Measurements from ENCODE around the gene ABHD12B. TPM values are rescaled to one million over a fixed set of nuclear protein-coding genes. Genes with fewer than 3 reads are reported as not detected.
A peak's percentile ranks its signal among the peaks of the same experiment; 100 is the strongest.
"Not testable (repeated sequence)": the region's sequence is repeated elsewhere in the genome, so short reads cannot be mapped to it uniquely, and the experiment has no call there.

The ABHD12B gene
- total RNA-seq, 1 donor from 2014 or later = not detected

DNA sequence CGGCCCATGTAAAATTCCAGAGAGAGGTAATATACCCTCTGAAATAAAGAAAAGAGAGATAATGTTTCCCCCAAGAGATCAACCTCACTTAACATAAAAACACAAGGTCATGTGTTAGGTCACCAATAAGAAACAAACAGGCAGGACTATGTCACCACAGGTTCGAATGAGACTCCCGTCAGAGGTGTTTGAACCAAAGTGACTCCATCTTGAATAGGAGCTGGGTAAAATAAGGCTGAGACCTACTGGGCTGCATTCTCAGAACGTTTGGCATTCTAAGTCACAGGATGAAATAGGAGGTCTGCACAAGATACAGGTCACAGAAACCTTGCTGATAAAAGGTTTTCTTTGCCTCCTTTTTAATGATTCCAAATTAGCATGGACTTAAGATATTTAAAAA, 65.9 kb downstream of the ABHD12B start:
- no peak for DNase-seq
- no peaks in the 10 kb centered on the region for H3K9me3 ChIP-seq (replicated peaks)
- no peaks in the 10 kb centered on the region for H3K27me3 ChIP-seq (ENCODE audit: low read depth)
- no peak overlapping the region for H3K4me3 ChIP-seq
- TF ChIP-seq, protein P1, sequence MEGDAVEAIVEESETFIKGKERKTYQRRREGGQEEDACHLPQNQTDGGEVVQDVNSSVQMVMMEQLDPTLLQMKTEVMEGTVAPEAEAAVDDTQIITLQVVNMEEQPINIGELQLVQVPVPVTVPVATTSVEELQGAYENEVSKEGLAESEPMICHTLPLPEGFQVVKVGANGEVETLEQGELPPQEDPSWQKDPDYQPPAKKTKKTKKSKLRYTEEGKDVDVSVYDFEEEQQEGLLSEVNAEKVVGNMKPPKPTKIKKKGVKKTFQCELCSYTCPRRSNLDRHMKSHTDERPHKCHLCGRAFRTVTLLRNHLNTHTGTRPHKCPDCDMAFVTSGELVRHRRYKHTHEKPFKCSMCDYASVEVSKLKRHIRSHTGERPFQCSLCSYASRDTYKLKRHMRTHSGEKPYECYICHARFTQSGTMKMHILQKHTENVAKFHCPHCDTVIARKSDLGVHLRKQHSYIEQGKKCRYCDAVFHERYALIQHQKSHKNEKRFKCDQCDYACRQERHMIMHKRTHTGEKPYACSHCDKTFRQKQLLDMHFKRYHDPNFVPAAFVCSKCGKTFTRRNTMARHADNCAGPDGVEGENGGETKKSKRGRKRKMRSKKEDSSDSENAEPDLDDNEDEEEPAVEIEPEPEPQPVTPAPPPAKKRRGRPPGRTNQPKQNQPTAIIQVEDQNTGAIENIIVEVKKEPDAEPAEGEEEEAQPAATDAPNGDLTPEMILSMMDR (IDR thresholded peaks at IDR 0.05; ENCODE audit: borderline replicate concordance) = no peak
- no peak overlapping the region for H3K27ac ChIP-seq (replicated peaks)
- no peaks in the 10 kb centered on the region for H3K36me3 ChIP-seq
- intact Hi-C loops (cut with micrococcal nuclease) = no loop called here
- H3K4me1 ChIP-seq = no peaks in the 10 kb centered on the region

DNA sequence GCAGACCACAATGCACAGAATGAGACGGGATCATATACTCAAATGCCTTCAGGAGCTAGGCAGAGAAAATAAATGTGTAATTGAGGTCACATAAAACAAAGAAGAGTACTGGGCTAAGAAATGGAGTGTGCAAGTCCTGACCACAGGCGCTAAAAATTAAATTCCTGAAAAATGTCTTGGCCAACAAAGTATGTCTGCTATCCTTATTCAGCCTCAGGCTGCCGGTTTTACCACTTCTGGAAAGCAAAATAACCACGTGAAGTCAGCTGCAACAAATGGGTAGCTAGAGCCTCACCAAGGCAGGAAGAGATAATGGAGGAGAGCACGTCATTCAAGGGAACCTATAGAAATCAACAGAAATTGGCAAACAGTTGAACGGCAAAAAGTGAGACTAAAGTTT, 69.3 kb downstream of the ABHD12B start:
- TF ChIP-seq, protein P1 (IDR thresholded peaks at IDR 0.05; ENCODE audit: borderline replicate concordance) = no peak
- H3K36me3 ChIP-seq = no peaks in the 10 kb centered on the region
- H3K4me1 ChIP-seq = peaks cover 22% of the 10 kb centered on the region
- intact Hi-C loops (cut with micrococcal nuclease) = no loop called here
- peaks cover 6% of the 10 kb centered on the region for H3K27me3 ChIP-seq (ENCODE audit: low read depth)
- H3K9me3 ChIP-seq (replicated peaks) = no peaks in the 10 kb centered on the region
- DNase-seq = no peak
- no peak overlapping the region for H3K4me3 ChIP-seq
- no peak overlapping the region for H3K27ac ChIP-seq (replicated peaks)

- intact Hi-C loops (cut with micrococcal nuclease); H3K4me3 ChIP-seq; H3K27me3 ChIP-seq (ENCODE audit: low read depth); H3K27ac ChIP-seq (replicated peaks); H3K9me3 ChIP-seq (replicated peaks); H3K36me3 ChIP-seq; DNase-seq: not testable (repeated sequence)
- H3K4me1 ChIP-seq = peaks cover 22% of the 10 kb centered on the region
These were observed 69.8 kb downstream of the ABHD12B start for GRCh38 chr14:50941638-50942037.

- Histone ChIP-seq H3K27me3 (ENCODE audit: low read depth) (peaks cover 6% of the 10 kb centered on the region), H3K4me1 (peaks cover 22% of the 10 kb centered on the region), H3K4me3 (peak overlapping the region; percentile 89), H3K9me3 (replicated peaks) (no peaks in the 10 kb centered on the region), H3K36me3 (no peaks in the 10 kb centered on the region), H3K27ac (replicated peaks) (peak overlapping the region; percentile 83)
- DNase-seq = peak; percentile 56
- TF ChIP-seq, protein P1 (IDR thresholded peaks at IDR 0.05; ENCODE audit: borderline replicate concordance) = no peak
- intact Hi-C loops (cut with micrococcal nuclease) = no loop called here
These were observed 71.5 kb downstream of the ABHD12B start for GRCh38 chr14:50943261-50943942.

- peaks cover 6% of the 10 kb centered on the region for H3K27me3 ChIP-seq (ENCODE audit: low read depth)
- peaks cover 6% of the 10 kb centered on the region for H3K9me3 ChIP-seq (replicated peaks)
- DNase-seq = peak; percentile 83
- H3K4me3 ChIP-seq = peak within 1 kb of the TSS; percentile 89
- peaks cover 22% of the 10 kb centered on the region for H3K4me1 ChIP-seq
- H3K36me3 ChIP-seq = no peaks in the 10 kb centered on the region
- TF ChIP-seq, protein P1 (IDR thresholded peaks at IDR 0.05; ENCODE audit: borderline replicate concordance) = no peak
- H3K27ac ChIP-seq (replicated peaks) = peak within 1 kb of the TSS; percentile 83
- intact Hi-C loops (cut with micrococcal nuclease) = no loop called here
These were observed 72.2 kb downstream of the ABHD12B start, which contains the start of gene PYGL for GRCh38 chr14:50943943-50944646. PYGL (minus strand) TSS chr14:50944483; CDS start chr14:50944403, 80 bp downstream.

Data from left ventricle myocardium inferior (tissue), 1 donor.